SK-N-SH treated with all-trans-retinoic acid at 6 μM for 48 hours (cell line): ENCODE results near the gene PRKAG2.

Source experiments
- ARNTL ChIP-seq: fragments of 450-650 bp; formaldehyde crosslinking; IDR thresholded peaks from 2 replicates; pipeline ENCODE4 v1.5.0; 2020; ENCODE audit warnings: low read depth, mild to moderate bottlenecking, moderate library complexity, borderline replicate concordance
- CREB5 ChIP-seq: fragments of 250-450 bp; sonication (Bioruptor Pico); IDR thresholded peaks from 2 replicates; pipeline ENCODE4 v1.5.1; 2020; ENCODE audit warnings: low read depth, mild to moderate bottlenecking, moderate library complexity
- CSDC2 ChIP-seq: fragments of 250-450 bp; sonication (Bioruptor Pico); IDR thresholded peaks from 2 replicates; pipeline ENCODE4 v1.5.0; 2020; ENCODE audit warnings: mild to moderate bottlenecking, moderate library complexity
- GLIS3 ChIP-seq: fragments of 250-450 bp; sonication (Bioruptor Pico); IDR thresholded peaks from 2 replicates; pipeline ENCODE4 v1.5.0; 2020; ENCODE audit warnings: mild to moderate bottlenecking, moderate library complexity
- OSR1 ChIP-seq: fragments of 250-450 bp; sonication (Bioruptor Pico); IDR thresholded peaks from 2 replicates; pipeline ENCODE4 v1.8.0; 2022; ENCODE audit warnings: moderate library complexity, mild to moderate bottlenecking, inconsistent platforms
- PPARA ChIP-seq: fragments of 250-450 bp; sonication (Bioruptor Pico); IDR thresholded peaks from 2 replicates; pipeline ENCODE4 v1.5.0; 2020; ENCODE audit warnings: mild to moderate bottlenecking, borderline replicate concordance
- RARB ChIP-seq: fragments of 250-450 bp; sonication (Bioruptor Pico); IDR thresholded peaks from 2 replicates; pipeline ENCODE4 v1.8.0; 2021; ENCODE audit warnings: mild to moderate bottlenecking, moderate library complexity
- TOX ChIP-seq: fragments of 250-450 bp; sonication (Bioruptor Pico); IDR thresholded peaks from 2 replicates; pipeline ENCODE4 v1.8.0; 2021; ENCODE audit warnings: mild to moderate bottlenecking, moderate library complexity, borderline replicate concordance
- TSHZ2 ChIP-seq: fragments of 250-450 bp; sonication (Bioruptor Pico); IDR thresholded peaks from 2 replicates; pipeline ENCODE4 v1.5.0; 2020; ENCODE audit warnings: mild to moderate bottlenecking, moderate library complexity
- ZFP3 ChIP-seq: fragments of 250-450 bp; sonication (Bioruptor Pico); IDR thresholded peaks from 2 replicates; pipeline ENCODE4 v1.5.0; 2020; ENCODE audit warnings: mild to moderate bottlenecking, moderate library complexity
- ZFP30 ChIP-seq: fragments of 450-650 bp; formaldehyde crosslinking; IDR thresholded peaks from 2 replicates; pipeline ENCODE4 v1.5.0; 2022; ENCODE audit warnings: mild to moderate bottlenecking, moderate library complexity
- ZNF565 ChIP-seq: fragments of 450-650 bp; formaldehyde crosslinking; conservative IDR thresholded peaks from 2 replicates; pipeline ENCODE4 v1.5.0; 2020; ENCODE audit warnings: low read depth, mild to moderate bottlenecking, moderate library complexity
- ZNF8 ChIP-seq: fragments of 450-650 bp; formaldehyde crosslinking; IDR thresholded peaks from 2 replicates; pipeline ENCODE4 v1.5.0; 2020; ENCODE audit warnings: mild to moderate bottlenecking, moderate library complexity
- TF ChIP-seq, protein P1 (sequence below): fragments of 250-450 bp; sonication (Bioruptor Pico); IDR thresholded peaks from 2 replicates; pipeline ENCODE4 v1.8.0; 2020; ENCODE audit warnings: mild to moderate bottlenecking, moderate library complexity, borderline replicate concordance

DNA sequence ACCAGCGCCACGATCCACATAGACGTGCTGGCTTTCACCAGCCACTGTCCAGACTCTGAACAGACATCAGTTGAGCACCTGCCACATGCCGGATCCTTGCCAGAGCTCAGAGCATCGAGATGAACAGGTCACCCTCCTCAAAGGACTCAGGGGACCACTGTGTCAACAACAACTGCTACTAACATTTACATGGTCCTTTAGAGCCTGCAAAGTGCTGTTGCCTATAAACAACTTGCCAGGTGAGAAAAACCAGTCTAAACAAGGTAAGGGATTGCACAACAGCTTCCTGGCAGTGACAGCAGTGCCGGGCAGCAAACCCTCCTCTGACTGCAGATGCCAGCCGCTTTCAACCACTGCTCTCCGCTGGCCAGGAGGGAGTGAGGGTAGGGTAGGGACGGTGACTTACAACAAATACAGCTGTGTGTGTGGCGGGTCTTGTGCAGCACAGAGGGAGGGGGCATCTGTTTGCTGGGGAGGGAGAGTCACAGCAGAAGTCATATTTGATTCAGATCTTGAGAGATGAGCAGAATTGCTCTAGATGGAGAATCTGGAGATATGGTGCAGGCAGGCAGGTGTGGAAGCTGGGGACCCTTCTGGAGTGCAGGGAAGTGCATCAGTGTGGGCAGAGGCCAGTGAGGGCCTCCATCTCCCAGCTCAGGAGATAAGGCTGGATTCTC is 324.4 kb downstream of the PRKAG2 start:
- no peak for TF ChIP-seq RARB (CRISPR knock-in tag)
- TF ChIP-seq, protein P1, sequence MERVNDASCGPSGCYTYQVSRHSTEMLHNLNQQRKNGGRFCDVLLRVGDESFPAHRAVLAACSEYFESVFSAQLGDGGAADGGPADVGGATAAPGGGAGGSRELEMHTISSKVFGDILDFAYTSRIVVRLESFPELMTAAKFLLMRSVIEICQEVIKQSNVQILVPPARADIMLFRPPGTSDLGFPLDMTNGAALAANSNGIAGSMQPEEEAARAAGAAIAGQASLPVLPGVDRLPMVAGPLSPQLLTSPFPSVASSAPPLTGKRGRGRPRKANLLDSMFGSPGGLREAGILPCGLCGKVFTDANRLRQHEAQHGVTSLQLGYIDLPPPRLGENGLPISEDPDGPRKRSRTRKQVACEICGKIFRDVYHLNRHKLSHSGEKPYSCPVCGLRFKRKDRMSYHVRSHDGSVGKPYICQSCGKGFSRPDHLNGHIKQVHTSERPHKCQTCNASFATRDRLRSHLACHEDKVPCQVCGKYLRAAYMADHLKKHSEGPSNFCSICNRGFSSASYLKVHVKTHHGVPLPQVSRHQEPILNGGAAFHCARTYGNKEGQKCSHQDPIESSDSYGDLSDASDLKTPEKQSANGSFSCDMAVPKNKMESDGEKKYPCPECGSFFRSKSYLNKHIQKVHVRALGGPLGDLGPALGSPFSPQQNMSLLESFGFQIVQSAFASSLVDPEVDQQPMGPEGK (CRISPR knock-in tag): no peak
- TF ChIP-seq ZFP3: no peak
- TF ChIP-seq TSHZ2 (CRISPR knock-in tag): no peak
- TF ChIP-seq ARNTL (CRISPR knock-in tag): no peak
- TF ChIP-seq ZNF8: no peak
- TF ChIP-seq CSDC2 (CRISPR knock-in tag): no peak
- no peak for TF ChIP-seq ZNF565 (CRISPR knock-in tag)
- TF ChIP-seq CREB5: no peak
- TF ChIP-seq ZFP30 (CRISPR knock-in tag): no peak
- TF ChIP-seq GLIS3 (CRISPR knock-in tag): no peak
- TF ChIP-seq OSR1 (CRISPR knock-in tag): no peak
- no peak for TF ChIP-seq PPARA (CRISPR knock-in tag)
- no peak for TF ChIP-seq TOX (CRISPR knock-in tag)
